Activated B cell treated with CpG ODN at 0.5 μM for 24 hours (primary cell): ENCODE measurements around the gene NLK. TPM values are rescaled to one million over a fixed set of nuclear protein-coding genes. Genes with fewer than 3 reads are reported as not detected.

Experiments used
- ATAC-seq: fragments of 200-7000 bp; cut with Tn5 transposase; one replicate; pipeline ENCODE4 v1.10.0; 2021; ENCODE audit warnings: low read depth, mild to moderate bottlenecking, moderate library complexity
- CTCF ChIA-PET: fragments of 350-600 bp; sonication (Branson Sonifier 250); formaldehyde crosslinking; loops from one replicate; lab custom pipeline; 2021; ENCODE audit warnings: antibody characterized with exemption; lab: Charles Lee
- POLR2A ChIA-PET: fragments of 350-600 bp; sonication (Branson Sonifier 250); formaldehyde crosslinking; loops from one replicate; lab custom pipeline; 2021; ENCODE audit warnings: antibody characterized with exemption; lab: Charles Lee
- DNase-seq: peaks from one replicate; pipeline ENCODE4 v3.0.0; 2022
- H3K27ac Mint-ChIP-seq: one replicate; pipeline ENCODE4 v1.8.0; 2020; ENCODE audit warnings: mixed read lengths
- H3K27me3 Mint-ChIP-seq: one replicate; pipeline ENCODE4 v1.8.0; 2021; ENCODE audit warnings: mixed read lengths
- H3K36me3 Mint-ChIP-seq: one replicate; pipeline ENCODE4 v1.8.0; 2021; ENCODE audit warnings: low read depth, mixed read lengths
- H3K4me1 Mint-ChIP-seq: one replicate; pipeline ENCODE4 v1.8.0; 2021; ENCODE audit warnings: mixed read lengths
- H3K4me3 Mint-ChIP-seq: one replicate; pipeline ENCODE4 v1.8.0; 2020; ENCODE audit warnings: mild to moderate bottlenecking, mixed read lengths
- H3K9me3 Mint-ChIP-seq: one replicate; pipeline ENCODE4 v1.8.0; 2020; ENCODE audit warnings: mixed read lengths
- CTCF ChIP-seq: fragments of 200-600 bp; IDR thresholded peaks from one replicate; pipeline ENCODE4 v1.8.0; 2022; ENCODE audit warnings: antibody characterized with exemption, mild to moderate bottlenecking
- intact Hi-C: fragments of 100-400 bp; cut with micrococcal nuclease; formaldehyde crosslinking; loops from one replicate; pipeline ENCODE4 v1.15.1; 2024
- total RNA-seq: library from RNA; stranded (reverse); gene quantifications from 2 replicates; pipeline ENCODE4 v1.2.3, GENCODE V29; 2022

The NLK gene
- total RNA-seq, 1 donor from 2014 or later: 24.6 TPM

- DNase-seq (no peak), ATAC-seq (no peak)
- Mint-ChIP-seq H3K4me1 (peaks cover 31% of the 10 kb centered on the region), H3K27me3 (no peaks in the 10 kb centered on the region), H3K36me3 (peaks cover 4% of the 10 kb centered on the region), H3K27ac (no peak overlapping the region), H3K9me3 (no peaks in the 10 kb centered on the region), H3K4me3 (no peak overlapping the region)
- TF ChIP-seq CTCF: no peak
- intact Hi-C loops: no loop called here
- POLR2A ChIA-PET: no interaction called here
- CTCF ChIA-PET: no interaction called here
Observed at GRCh38 chr17:28086519-28086918, 44.0 kb downstream of the NLK start.

GRCh38 chr17:28087743-28088142 lies 45.3 kb downstream of the NLK start:
- ChIA-PET CTCF (no interaction called here), POLR2A (no interaction called here)
- Mint-ChIP-seq H3K9me3 (no peaks in the 10 kb centered on the region), H3K27ac (no peak overlapping the region), H3K4me3 (no peak overlapping the region), H3K36me3 (peaks cover 4% of the 10 kb centered on the region), H3K27me3 (no peaks in the 10 kb centered on the region), H3K4me1 (peaks cover 35% of the 10 kb centered on the region)
- TF ChIP-seq CTCF: no peak
- intact Hi-C loops: no loop called here
- DNase-seq (no peak), ATAC-seq (no peak)

GRCh38 chr17:28090551-28090950 lies 48.1 kb downstream of the NLK start:
- H3K27ac Mint-ChIP-seq: no peak overlapping the region
- no peaks in the 10 kb centered on the region for H3K27me3 Mint-ChIP-seq
- intact Hi-C loops: loop anchor here (10.0 kb wide), 1 partner anchor 46 kb away; the partner anchor contains the start of gene NLK
- TF ChIP-seq CTCF: no peak
- H3K36me3 Mint-ChIP-seq: peaks cover 2% of the 10 kb centered on the region
- DNase-seq (no peak), ATAC-seq (no peak)
- no peaks in the 10 kb centered on the region for H3K9me3 Mint-ChIP-seq
- POLR2A ChIA-PET: no interaction called here
- CTCF ChIA-PET: no interaction called here
- no peak overlapping the region for H3K4me3 Mint-ChIP-seq
- H3K4me1 Mint-ChIP-seq: peaks cover 40% of the 10 kb centered on the region

GRCh38 chr17:28092088-28092487 lies 49.6 kb downstream of the NLK start:
- Mint-ChIP-seq H3K36me3 (peaks cover 2% of the 10 kb centered on the region), H3K4me3 (no peak overlapping the region), H3K27ac (no peak overlapping the region), H3K27me3 (no peaks in the 10 kb centered on the region), H3K9me3 (no peaks in the 10 kb centered on the region), H3K4me1 (peaks cover 45% of the 10 kb centered on the region)
- TF ChIP-seq CTCF: no peak
- DNase-seq (no peak), ATAC-seq (no peak)
- intact Hi-C loops: loop anchor here (10.0 kb wide), 1 partner anchor 47 kb away; the partner anchor contains the start of gene NLK
- POLR2A ChIA-PET: no interaction called here
- CTCF ChIA-PET: no interaction called here

GRCh38 chr17:28093999-28094716 lies 51.7 kb downstream of the NLK start:
- Mint-ChIP-seq H3K9me3 (no peaks in the 10 kb centered on the region), H3K27ac (no peak overlapping the region), H3K36me3 (peaks cover 2% of the 10 kb centered on the region), H3K4me3 (no peak overlapping the region), H3K4me1 (peaks cover 58% of the 10 kb centered on the region), H3K27me3 (no peaks in the 10 kb centered on the region)
- ChIA-PET CTCF (interaction anchor here (1.1 to 1.7 kb wide), 2 partner anchors 13 to 19 kb away, joined by 3 read pairs; no protein-coding TSS in a partner anchor), POLR2A (interaction anchor here (0.7 to 1.3 kb wide), 2 partner anchors 18 to 53 kb away, joined by 3 to 5 read pairs; no protein-coding TSS in a partner anchor)
- ATAC-seq: no peak
- no peak for DNase-seq
- intact Hi-C loops: loop anchor here (2.0 to 10.0 kb wide), 2 partner anchors 17 to 49 kb away; partner anchors contain the start of gene NLK
- TF ChIP-seq CTCF: no peak
